Measurements from ENCODE around the gene CHGA.

The CHGA gene

DNA sequence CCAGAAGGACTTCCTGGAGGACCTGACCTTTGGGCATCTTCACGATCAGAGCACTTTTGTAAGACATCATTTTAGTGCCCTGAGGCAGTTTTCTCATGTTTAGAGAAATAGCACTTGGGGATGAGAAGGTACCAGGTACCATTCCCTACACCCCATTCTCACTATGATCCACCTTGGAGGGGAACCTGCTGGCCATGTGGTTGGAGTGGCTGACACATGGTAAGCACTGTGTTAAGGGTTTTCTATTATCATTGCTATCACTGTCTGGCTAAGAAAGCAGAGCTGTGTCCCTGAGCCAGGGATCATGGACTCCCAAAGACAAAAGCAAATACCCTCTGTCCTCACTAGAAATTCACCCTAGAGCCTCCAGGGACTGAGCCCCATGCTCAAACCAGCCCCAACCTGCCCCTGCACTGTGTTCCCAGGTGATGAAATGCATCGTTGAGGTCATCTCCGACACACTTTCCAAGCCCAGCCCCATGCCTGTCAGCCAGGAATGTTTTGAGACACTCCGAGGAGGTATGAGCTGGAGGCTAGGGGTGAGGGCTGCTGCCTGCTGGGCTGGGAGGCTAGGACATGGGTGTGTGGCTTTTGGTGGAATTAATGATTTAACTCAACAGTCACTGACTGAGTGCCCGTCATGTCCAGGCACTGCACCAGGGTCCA is 3.4 kb downstream of the CHGA start:
- Histone ChIP-seq H2BK5ac (ENCODE audit: low read length) (no peak overlapping the region), H3K9ac (ENCODE audit: low read length) (no peak overlapping the region), H3K79me2 (ENCODE audit: control insufficient read depth, insufficient read depth, low read length) (no peaks in the 10 kb centered on the region), H3K4me2 (ENCODE audit: low read length) (no peak overlapping the region), H3K4ac (ENCODE audit: low read depth, low read length) (no peak overlapping the region), H2BK15ac (replicated peaks; ENCODE audit: low read depth) (no peak overlapping the region), H2AK5ac (ENCODE audit: low read length) (no peak overlapping the region), H3K36me3 (ENCODE audit: control insufficient read depth, insufficient read depth, low read length) (no peaks in the 10 kb centered on the region), H3K23ac (ENCODE audit: low read length) (no peak overlapping the region), H4K8ac (ENCODE audit: low read depth, low read length) (no peak overlapping the region), H4K5ac (ENCODE audit: low read length) (no peak overlapping the region), H3K4me3 (ENCODE audit: low read length) (no peak overlapping the region), H3K79me1 (ENCODE audit: low read length) (no peaks in the 10 kb centered on the region), H3K27me3 (ENCODE audit: insufficient read depth, low read length, poor library complexity) (no peaks in the 10 kb centered on the region), H3K27ac (ENCODE audit: low read depth, low read length) (no peak overlapping the region), H3K18ac (ENCODE audit: low read length) (no peak overlapping the region), H3K4me1 (ENCODE audit: control insufficient read depth, low read depth, low read length) (peaks cover 2% of the 10 kb centered on the region), H2BK120ac (ENCODE audit: low read depth, low read length) (no peak overlapping the region), H3K56ac (ENCODE audit: low read length) (no peak overlapping the region)
- WGBS (ENCODE audit: extremely low coverage, insufficient coverage, low lambda C conversion rate) = no CpG with 5 or more reads among the region's 5 CpGs
- DNase-seq = peak; percentile 14

DNA sequence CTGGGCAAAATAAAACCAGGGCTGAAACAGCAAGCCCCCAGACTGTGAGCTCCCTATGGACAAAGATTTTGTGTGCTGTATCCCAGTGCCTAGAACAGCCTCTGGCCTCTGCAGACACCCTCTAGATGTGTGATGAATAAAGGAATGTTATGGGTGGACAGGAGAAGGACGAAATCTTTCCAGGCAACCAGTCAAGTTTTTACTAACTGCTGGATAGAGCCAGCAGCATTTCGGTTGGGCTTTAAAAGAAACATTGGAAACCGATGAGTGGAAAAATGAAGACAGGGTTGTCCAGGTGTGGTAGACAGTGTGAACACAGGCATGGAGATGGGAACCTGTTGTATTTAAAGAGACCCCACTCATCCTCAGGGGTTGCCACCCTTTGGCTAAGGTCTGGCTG is 4.0 kb downstream of the CHGA start:
- no peak for DNase-seq
- H3K79me1 ChIP-seq (ENCODE audit: low read length) = no peaks in the 10 kb centered on the region

DNA sequence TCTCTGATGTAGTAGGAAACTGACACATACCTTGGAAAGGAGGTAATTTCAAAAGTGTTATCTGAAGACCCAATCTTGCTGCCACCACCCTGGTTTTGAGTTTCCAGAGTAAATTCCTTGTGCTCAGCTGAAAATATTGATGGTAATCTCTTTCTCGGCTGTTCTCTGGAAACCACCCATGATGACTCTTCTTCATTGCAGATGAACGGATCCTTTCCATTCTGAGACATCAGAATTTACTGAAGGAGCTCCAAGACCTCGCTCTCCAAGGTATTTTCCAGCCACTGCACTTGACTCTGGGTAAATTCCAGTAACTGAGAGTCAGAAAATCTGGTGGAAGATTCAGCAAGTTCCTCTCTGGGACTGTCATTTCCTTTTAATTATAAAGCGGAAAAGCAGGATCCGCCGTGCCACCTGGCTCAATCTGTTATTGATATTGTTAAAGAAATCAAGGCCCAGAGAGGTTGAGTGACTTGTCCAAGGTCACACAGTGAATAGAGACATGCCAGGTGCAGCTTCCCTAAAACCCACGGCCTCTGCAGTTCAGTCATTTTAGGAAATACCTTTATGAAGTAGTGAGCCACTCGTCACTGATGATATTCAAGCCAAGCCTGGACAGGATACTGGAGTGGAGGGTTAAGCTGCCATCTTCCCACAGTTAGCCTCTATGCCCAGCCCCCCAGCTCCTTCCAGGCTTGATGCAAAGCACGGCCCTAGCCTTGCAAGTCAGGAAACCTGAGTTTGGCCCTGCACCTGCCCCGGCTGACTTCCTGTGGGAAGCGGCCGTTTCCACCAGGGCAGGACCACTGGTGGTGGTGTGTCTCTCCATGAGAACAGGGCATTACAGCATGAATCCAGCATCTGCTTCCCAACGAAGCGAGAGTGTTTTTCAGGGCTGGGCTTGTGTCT is 4.7 kb downstream of the CHGA start:
- H3K79me1 ChIP-seq (ENCODE audit: low read length) = no peaks in the 10 kb centered on the region
- no CpG with 5 or more reads among the region's 14 CpGs for WGBS (ENCODE audit: extremely low coverage, insufficient coverage, low lambda C conversion rate)
- no peak overlapping the region for H3K27ac ChIP-seq (ENCODE audit: low read depth, low read length)
- no peak for DNase-seq
- H2BK5ac ChIP-seq (ENCODE audit: low read length) = no peak overlapping the region
- H2BK120ac ChIP-seq (ENCODE audit: low read depth, low read length) = no peak overlapping the region
- no peaks in the 10 kb centered on the region for H3K36me3 ChIP-seq (ENCODE audit: control insufficient read depth, insufficient read depth, low read length)
- no peak overlapping the region for H3K56ac ChIP-seq (ENCODE audit: low read length)
- H3K9ac ChIP-seq (ENCODE audit: low read length) = no peak overlapping the region
- peaks cover under 1% of the 10 kb centered on the region for H3K4me1 ChIP-seq (ENCODE audit: control insufficient read depth, low read depth, low read length)
- no peaks in the 10 kb centered on the region for H3K27me3 ChIP-seq (ENCODE audit: insufficient read depth, low read length, poor library complexity)
- H3K4me2 ChIP-seq (ENCODE audit: low read length) = no peak overlapping the region
- H2AK5ac ChIP-seq (ENCODE audit: low read length) = no peak overlapping the region
- no peak overlapping the region for H2BK15ac ChIP-seq (replicated peaks; ENCODE audit: low read depth)
- H3K79me2 ChIP-seq (ENCODE audit: control insufficient read depth, insufficient read depth, low read length) = no peaks in the 10 kb centered on the region
- no peak overlapping the region for H4K5ac ChIP-seq (ENCODE audit: low read length)
- no peak overlapping the region for H3K4me3 ChIP-seq (ENCODE audit: low read length)
- no peak overlapping the region for H3K18ac ChIP-seq (ENCODE audit: low read length)
- H3K23ac ChIP-seq (ENCODE audit: low read length) = no peak overlapping the region
- no peak overlapping the region for H3K4ac ChIP-seq (ENCODE audit: low read depth, low read length)
- H4K8ac ChIP-seq (ENCODE audit: low read depth, low read length) = no peak overlapping the region

More for the DNA sequence above, 4.0 kb downstream of the CHGA start:
- H3K4me2 ChIP-seq (ENCODE audit: low read length) = no peak overlapping the region
- no peaks in the 10 kb centered on the region for H3K27me3 ChIP-seq (ENCODE audit: insufficient read depth, low read length, poor library complexity)
- H3K23ac ChIP-seq (ENCODE audit: low read length) = no peak overlapping the region
- H3K36me3 ChIP-seq (ENCODE audit: control insufficient read depth, insufficient read depth, low read length) = no peaks in the 10 kb centered on the region
- no peaks in the 10 kb centered on the region for H3K79me2 ChIP-seq (ENCODE audit: control insufficient read depth, insufficient read depth, low read length)
- H3K4me3 ChIP-seq (ENCODE audit: low read length) = no peak overlapping the region
- H3K56ac ChIP-seq (ENCODE audit: low read length) = no peak overlapping the region
- H3K18ac ChIP-seq (ENCODE audit: low read length) = no peak overlapping the region
- H4K5ac ChIP-seq (ENCODE audit: low read length) = no peak overlapping the region
- H3K4me1 ChIP-seq (ENCODE audit: control insufficient read depth, low read depth, low read length) = peaks cover 2% of the 10 kb centered on the region
- H3K4ac ChIP-seq (ENCODE audit: low read depth, low read length) = no peak overlapping the region
- H2BK5ac ChIP-seq (ENCODE audit: low read length) = no peak overlapping the region
- H3K27ac ChIP-seq (ENCODE audit: low read depth, low read length) = no peak overlapping the region
- no peak overlapping the region for H2AK5ac ChIP-seq (ENCODE audit: low read length)
- no peak overlapping the region for H4K8ac ChIP-seq (ENCODE audit: low read depth, low read length)
- WGBS (ENCODE audit: extremely low coverage, insufficient coverage, low lambda C conversion rate) = no CpG with 5 or more reads among the region's 3 CpGs
- H2BK120ac ChIP-seq (ENCODE audit: low read depth, low read length) = no peak overlapping the region
- H2BK15ac ChIP-seq (replicated peaks; ENCODE audit: low read depth) = no peak overlapping the region
- H3K9ac ChIP-seq (ENCODE audit: low read length) = no peak overlapping the region

DNA sequence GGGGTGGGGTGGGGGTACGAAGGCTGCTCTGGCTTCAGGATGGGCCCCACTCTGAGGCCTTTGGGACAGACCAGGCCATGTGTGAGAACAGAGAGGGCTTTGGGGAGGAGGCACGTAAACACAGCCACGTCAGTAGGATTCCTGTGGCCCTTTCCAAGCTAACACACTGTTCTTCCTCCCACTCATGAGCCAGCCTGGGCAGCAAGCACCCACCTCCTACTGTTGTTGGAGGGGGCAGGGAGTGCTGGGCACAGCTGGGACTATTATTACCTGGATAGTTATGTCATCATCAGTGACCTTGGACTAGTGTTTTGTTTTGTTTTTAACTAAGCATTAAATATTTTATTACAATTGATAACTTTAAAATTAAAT is 5.3 kb downstream of the CHGA start:
- WGBS (ENCODE audit: extremely low coverage, insufficient coverage, low lambda C conversion rate) = no CpG with 5 or more reads among the region's 3 CpGs
- H3K9ac ChIP-seq (ENCODE audit: low read length) = no peak overlapping the region
- no peak overlapping the region for H4K8ac ChIP-seq (ENCODE audit: low read depth, low read length)
- H2BK5ac ChIP-seq (ENCODE audit: low read length) = no peak overlapping the region
- H2AK5ac ChIP-seq (ENCODE audit: low read length) = no peak overlapping the region
- H3K18ac ChIP-seq (ENCODE audit: low read length) = no peak overlapping the region
- H3K27me3 ChIP-seq (ENCODE audit: insufficient read depth, low read length, poor library complexity) = no peaks in the 10 kb centered on the region
- no peak for DNase-seq
- no peak overlapping the region for H3K4ac ChIP-seq (ENCODE audit: low read depth, low read length)
- H3K56ac ChIP-seq (ENCODE audit: low read length) = no peak overlapping the region
- no peak overlapping the region for H3K4me2 ChIP-seq (ENCODE audit: low read length)
- H3K4me3 ChIP-seq (ENCODE audit: low read length) = no peak overlapping the region
- no peak overlapping the region for H4K5ac ChIP-seq (ENCODE audit: low read length)
- no peak overlapping the region for H3K27ac ChIP-seq (ENCODE audit: low read depth, low read length)
- no peaks in the 10 kb centered on the region for H3K4me1 ChIP-seq (ENCODE audit: control insufficient read depth, low read depth, low read length)
- H2BK15ac ChIP-seq (replicated peaks; ENCODE audit: low read depth) = no peak overlapping the region
- H3K79me2 ChIP-seq (ENCODE audit: control insufficient read depth, insufficient read depth, low read length) = no peaks in the 10 kb centered on the region
- H3K79me1 ChIP-seq (ENCODE audit: low read length) = no peaks in the 10 kb centered on the region
- no peak overlapping the region for H3K23ac ChIP-seq (ENCODE audit: low read length)
- no peaks in the 10 kb centered on the region for H3K36me3 ChIP-seq (ENCODE audit: control insufficient read depth, insufficient read depth, low read length)
- no peak overlapping the region for H2BK120ac ChIP-seq (ENCODE audit: low read depth, low read length)

DNA sequence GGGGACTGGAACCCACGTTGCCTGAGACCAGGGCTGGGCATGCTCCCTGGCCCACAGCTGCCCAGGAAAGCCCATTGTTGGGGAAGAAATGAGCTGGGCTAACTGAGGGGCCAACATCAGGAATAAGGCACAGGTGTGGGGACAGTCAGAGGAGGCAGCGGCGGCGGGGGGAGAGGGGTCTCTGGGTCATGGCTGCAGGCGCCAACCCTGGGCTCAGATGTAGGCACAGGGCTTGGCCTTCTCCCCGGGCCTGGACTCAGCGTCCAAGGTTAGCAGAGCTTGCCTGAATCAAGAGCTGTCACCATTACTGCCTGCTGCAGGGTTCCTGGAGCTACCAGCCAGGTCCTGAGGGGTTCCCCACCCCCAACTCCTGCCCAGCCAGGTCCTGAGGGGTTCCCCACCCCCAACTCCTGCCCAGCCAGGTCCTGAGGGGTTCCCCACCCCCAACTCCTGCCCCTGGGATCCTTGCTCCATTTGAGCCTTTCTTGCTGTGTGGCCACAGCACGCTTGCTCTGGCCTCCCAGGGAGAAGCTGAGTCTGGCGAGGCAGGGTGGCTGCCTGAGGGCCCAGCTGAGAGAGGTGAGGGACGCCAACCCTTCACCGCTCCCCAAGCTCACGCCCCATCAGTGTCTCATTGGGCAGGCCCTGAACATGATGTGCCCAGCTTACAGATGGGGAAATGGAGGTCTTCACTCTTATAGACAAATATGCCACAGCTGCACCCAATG is 6.2 kb downstream of the CHGA start:
- no CpG with 5 or more reads among the region's 12 CpGs for WGBS (ENCODE audit: extremely low coverage, insufficient coverage, low lambda C conversion rate)

More for the DNA sequence above, 6.2 kb downstream of the CHGA start:
- no peak overlapping the region for H3K4me3 ChIP-seq (ENCODE audit: low read length)
- H2BK120ac ChIP-seq (ENCODE audit: low read depth, low read length) = no peak overlapping the region
- no peaks in the 10 kb centered on the region for H3K79me1 ChIP-seq (ENCODE audit: low read length)
- no peaks in the 10 kb centered on the region for H3K79me2 ChIP-seq (ENCODE audit: control insufficient read depth, insufficient read depth, low read length)
- H4K5ac ChIP-seq (ENCODE audit: low read length) = no peak overlapping the region
- no peak overlapping the region for H2AK5ac ChIP-seq (ENCODE audit: low read length)
- H2BK15ac ChIP-seq (replicated peaks; ENCODE audit: low read depth) = no peak overlapping the region
- no peak overlapping the region for H3K23ac ChIP-seq (ENCODE audit: low read length)
- no peak overlapping the region for H3K4me2 ChIP-seq (ENCODE audit: low read length)
- H2BK5ac ChIP-seq (ENCODE audit: low read length) = no peak overlapping the region
- DNase-seq = no peak
- no peaks in the 10 kb centered on the region for H3K36me3 ChIP-seq (ENCODE audit: control insufficient read depth, insufficient read depth, low read length)
- no peak overlapping the region for H3K18ac ChIP-seq (ENCODE audit: low read length)
- H3K4me1 ChIP-seq (ENCODE audit: control insufficient read depth, low read depth, low read length) = no peaks in the 10 kb centered on the region
- H3K27ac ChIP-seq (ENCODE audit: low read depth, low read length) = no peak overlapping the region
- H3K9ac ChIP-seq (ENCODE audit: low read length) = no peak overlapping the region
- H3K27me3 ChIP-seq (ENCODE audit: insufficient read depth, low read length, poor library complexity) = no peaks in the 10 kb centered on the region
- no peak overlapping the region for H3K56ac ChIP-seq (ENCODE audit: low read length)
- no peak overlapping the region for H4K8ac ChIP-seq (ENCODE audit: low read depth, low read length)
- no peak overlapping the region for H3K4ac ChIP-seq (ENCODE audit: low read depth, low read length)

Measured in mesendoderm (in vitro differentiated cells).